ENCODE data around the gene TET2.

The TET2 gene

GRCh38 chr4:105146276-105147015, at the start of gene TET2:
TSS of gene TET2 (plus strand) at chr4:105146876. CDS start at chr4:105233943, 87,067 bp downstream.
- TF ChIP-seq, protein P1, sequence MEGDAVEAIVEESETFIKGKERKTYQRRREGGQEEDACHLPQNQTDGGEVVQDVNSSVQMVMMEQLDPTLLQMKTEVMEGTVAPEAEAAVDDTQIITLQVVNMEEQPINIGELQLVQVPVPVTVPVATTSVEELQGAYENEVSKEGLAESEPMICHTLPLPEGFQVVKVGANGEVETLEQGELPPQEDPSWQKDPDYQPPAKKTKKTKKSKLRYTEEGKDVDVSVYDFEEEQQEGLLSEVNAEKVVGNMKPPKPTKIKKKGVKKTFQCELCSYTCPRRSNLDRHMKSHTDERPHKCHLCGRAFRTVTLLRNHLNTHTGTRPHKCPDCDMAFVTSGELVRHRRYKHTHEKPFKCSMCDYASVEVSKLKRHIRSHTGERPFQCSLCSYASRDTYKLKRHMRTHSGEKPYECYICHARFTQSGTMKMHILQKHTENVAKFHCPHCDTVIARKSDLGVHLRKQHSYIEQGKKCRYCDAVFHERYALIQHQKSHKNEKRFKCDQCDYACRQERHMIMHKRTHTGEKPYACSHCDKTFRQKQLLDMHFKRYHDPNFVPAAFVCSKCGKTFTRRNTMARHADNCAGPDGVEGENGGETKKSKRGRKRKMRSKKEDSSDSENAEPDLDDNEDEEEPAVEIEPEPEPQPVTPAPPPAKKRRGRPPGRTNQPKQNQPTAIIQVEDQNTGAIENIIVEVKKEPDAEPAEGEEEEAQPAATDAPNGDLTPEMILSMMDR (IDR thresholded peaks at IDR 0.05; ENCODE audit: low read depth, low read length) = no peak
- peak within 1 kb of the TSS; percentile 96 for H3K4me3 ChIP-seq (ENCODE audit: low read depth, low read length)

GRCh38 chr4:105102016-105102415, 44.7 kb upstream of the TET2 start:
- H3K4me3 ChIP-seq (ENCODE audit: low read depth, low read length) = no peak overlapping the region
- TF ChIP-seq, protein P1 (IDR thresholded peaks at IDR 0.05; ENCODE audit: low read depth, low read length) = no peak

GRCh38 chr4:105106426-105106825, 40.2 kb upstream of the TET2 start:
- no peak overlapping the region for H3K4me3 ChIP-seq (ENCODE audit: low read depth, low read length)
- TF ChIP-seq, protein P1 (IDR thresholded peaks at IDR 0.05; ENCODE audit: low read depth, low read length) = no peak

GRCh38 chr4:105107095-105107856, 39.4 kb upstream of the TET2 start:
- no peak overlapping the region for H3K4me3 ChIP-seq (ENCODE audit: low read depth, low read length)
- TF ChIP-seq, protein P1 (IDR thresholded peaks at IDR 0.05; ENCODE audit: low read depth, low read length) = no peak

DNA sequence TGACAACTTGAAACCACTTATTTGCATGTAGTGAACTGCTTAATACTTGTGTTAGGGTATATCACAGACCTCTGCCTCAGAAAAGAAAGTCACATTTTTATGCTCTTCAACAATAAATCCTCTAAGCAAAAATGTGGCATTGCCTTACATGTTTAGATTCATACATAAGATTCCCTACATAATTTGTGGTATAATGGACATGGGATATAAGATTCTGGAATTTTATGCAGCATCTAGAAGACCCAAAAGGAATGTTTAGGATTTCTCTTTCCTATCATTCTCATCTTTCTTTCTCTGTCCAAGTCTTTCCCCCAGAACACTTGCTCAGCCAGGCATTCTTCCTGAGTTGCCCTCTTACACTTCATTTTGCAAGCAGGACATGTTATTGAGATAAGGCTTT, 37.7 kb upstream of the TET2 start:
- TF ChIP-seq, protein P1 (IDR thresholded peaks at IDR 0.05; ENCODE audit: low read depth, low read length) = no peak
- no peak overlapping the region for H3K4me3 ChIP-seq (ENCODE audit: low read depth, low read length)

GRCh38 chr4:105112274-105112673, 34.4 kb upstream of the TET2 start:
- H3K4me3 ChIP-seq (ENCODE audit: low read depth, low read length) = no peak overlapping the region
- TF ChIP-seq, protein P1 (IDR thresholded peaks at IDR 0.05; ENCODE audit: low read depth, low read length) = no peak

- H3K4me3 ChIP-seq (ENCODE audit: low read depth, low read length) = no peak overlapping the region
- TF ChIP-seq, protein P1 (IDR thresholded peaks at IDR 0.05; ENCODE audit: low read depth, low read length) = no peak
These were observed 32.9 kb upstream of the TET2 start for GRCh38 chr4:105113800-105114199.
